Activated CD8-positive, alpha-beta T cell treated with anti-CD3 and anti-CD28 coated beads, Interleukin-2, amount 10 ng/mL, durations not matched to agents 7 days and 5 days (primary cell): ENCODE measurements around the gene SEMA3E. TPM values are rescaled to one million over a fixed set of nuclear protein-coding genes. Genes with fewer than 3 reads are reported as not detected.

Experiments used
- ATAC-seq: fragments of 150-1000 bp; cut with Tn5 transposase; one replicate; pipeline ENCODE4 v1.10.0; 2021; ENCODE audit warnings: moderate library complexity
- CTCF ChIA-PET: fragments of 350-600 bp; sonication (Branson Sonifier 250); formaldehyde crosslinking; loops from one replicate; lab custom pipeline; 2021; ENCODE audit warnings: antibody characterized with exemption; lab: Charles Lee
- POLR2A ChIA-PET: fragments of 350-600 bp; sonication (Branson Sonifier 250); formaldehyde crosslinking; loops from one replicate; lab custom pipeline; 2021; ENCODE audit warnings: antibody characterized with exemption; lab: Charles Lee
- DNase-seq: peaks from one replicate; pipeline ENCODE4 v3.0.0-alpha.2; 2020
- H3K27ac Mint-ChIP-seq: one replicate; pipeline ENCODE4 v1.8.0; 2021; ENCODE audit warnings: mild to moderate bottlenecking, mixed read lengths
- H3K27me3 Mint-ChIP-seq: one replicate; pipeline ENCODE4 v1.8.0; 2021; ENCODE audit warnings: low read depth, mixed read lengths
- H3K36me3 Mint-ChIP-seq: one replicate; pipeline ENCODE4 v1.8.0; 2021; ENCODE audit warnings: low read depth, mixed read lengths
- H3K4me1 Mint-ChIP-seq: one replicate; pipeline ENCODE4 v1.8.0; 2021; ENCODE audit warnings: low read depth, mixed read lengths
- H3K4me3 Mint-ChIP-seq: one replicate; pipeline ENCODE4 v1.8.0; 2021; ENCODE audit warnings: mild to moderate bottlenecking, mixed read lengths
- H3K9me3 Mint-ChIP-seq: one replicate; pipeline ENCODE4 v1.8.0; 2022; ENCODE audit warnings: mixed read lengths; ENCODE audit not compliant: insufficient read depth
- total RNA-seq, 2 experiments: library from RNA; stranded (reverse); gene quantifications; one replicate each; pipeline ENCODE4 v1.2.3, GENCODE V29; 2021

The SEMA3E gene
- total RNA-seq, 2 experiments from 2014 or later, result not detected

DNA sequence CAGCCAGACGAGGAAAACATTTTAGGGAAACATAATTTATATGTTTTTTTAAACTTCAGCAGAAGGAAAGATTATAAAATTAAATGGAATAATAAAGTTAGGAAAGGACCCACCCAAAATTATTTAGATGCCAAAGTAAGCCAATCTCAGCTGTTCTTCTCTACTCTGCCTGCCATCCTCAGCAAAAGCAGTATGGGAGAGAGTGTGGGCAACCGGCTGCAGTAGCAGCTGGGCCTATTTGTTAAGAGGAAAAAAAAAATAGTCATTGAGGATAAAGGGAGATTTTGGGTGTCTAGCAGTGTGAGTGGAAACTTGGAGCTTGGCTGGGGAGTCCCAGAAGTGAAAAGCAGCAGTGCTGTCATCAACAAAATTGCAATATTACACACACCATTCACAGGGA, 15.4 kb downstream of the SEMA3E start:
- Mint-ChIP-seq H3K4me3 (no peak overlapping the region), H3K4me1 (no peaks in the 10 kb centered on the region), H3K36me3 (no peaks in the 10 kb centered on the region), H3K27ac (no peak overlapping the region), H3K27me3 (no peaks in the 10 kb centered on the region), H3K9me3 (no peaks in the 10 kb centered on the region)
- DNase-seq, result no peak
- ATAC-seq, result no peak
- ChIA-PET POLR2A (no interaction called here), CTCF (no interaction called here)

- Mint-ChIP-seq H3K9me3 (no peaks in the 10 kb centered on the region), H3K36me3 (no peaks in the 10 kb centered on the region)
- POLR2A ChIA-PET, result no interaction called here
Observed at GRCh38 chr7:83629117-83629880, 19.6 kb downstream of the SEMA3E start.

DNA sequence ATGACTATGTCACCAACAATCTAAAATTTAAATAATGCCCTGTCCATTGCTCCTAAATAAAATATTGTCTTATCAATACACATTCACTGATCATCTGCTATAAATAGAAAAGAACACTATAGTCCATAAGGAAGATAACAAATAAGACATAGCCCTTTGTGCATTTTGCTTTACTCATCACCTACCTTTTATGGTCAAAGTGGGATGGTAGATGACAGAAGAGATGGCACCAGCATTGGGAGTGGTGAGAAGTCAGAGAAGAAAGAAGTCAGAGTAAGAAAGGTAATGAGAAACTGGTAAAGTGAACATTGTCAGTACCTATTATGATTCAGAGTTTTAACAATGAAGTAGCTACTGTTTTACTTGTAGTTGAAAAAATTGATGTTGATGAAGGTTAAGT, 31.1 kb downstream of the SEMA3E start:
- Mint-ChIP-seq H3K36me3 (no peaks in the 10 kb centered on the region), H3K9me3 (no peaks in the 10 kb centered on the region), H3K4me1 (no peaks in the 10 kb centered on the region), H3K27ac (no peak overlapping the region), H3K27me3 (no peaks in the 10 kb centered on the region), H3K4me3 (no peak overlapping the region)
- ATAC-seq, result no peak
- ChIA-PET POLR2A (no interaction called here), CTCF (no interaction called here)
- DNase-seq, result no peak

More at GRCh38 chr7:83629117-83629880, 19.6 kb downstream of the SEMA3E start:
- no peak overlapping the region for H3K27ac Mint-ChIP-seq
- H3K4me3 Mint-ChIP-seq, result no peak overlapping the region
- DNase-seq (no peak), ATAC-seq (no peak)
- H3K27me3 Mint-ChIP-seq, result no peaks in the 10 kb centered on the region
- CTCF ChIA-PET, result no interaction called here
- no peaks in the 10 kb centered on the region for H3K4me1 Mint-ChIP-seq

GRCh38 chr7:83614112-83614511, 34.8 kb downstream of the SEMA3E start:
- H3K4me1 Mint-ChIP-seq, result no peaks in the 10 kb centered on the region
- no peaks in the 10 kb centered on the region for H3K36me3 Mint-ChIP-seq
- POLR2A ChIA-PET, result no interaction called here
- H3K27me3 Mint-ChIP-seq, result no peaks in the 10 kb centered on the region
- H3K9me3 Mint-ChIP-seq, result no peaks in the 10 kb centered on the region
- no peak for ATAC-seq
- CTCF ChIA-PET, result no interaction called here
- no peak for DNase-seq
- H3K27ac Mint-ChIP-seq, result no peak overlapping the region
- no peak overlapping the region for H3K4me3 Mint-ChIP-seq

- ChIA-PET CTCF (no interaction called here), POLR2A (no interaction called here)
- Mint-ChIP-seq H3K27ac (no peak overlapping the region), H3K9me3 (no peaks in the 10 kb centered on the region), H3K27me3 (no peaks in the 10 kb centered on the region), H3K4me1 (no peaks in the 10 kb centered on the region), H3K36me3 (no peaks in the 10 kb centered on the region), H3K4me3 (no peak overlapping the region)
- no peak for ATAC-seq
- DNase-seq, result no peak
Observed at GRCh38 chr7:83613232-83613631, 35.7 kb downstream of the SEMA3E start.

- no peaks in the 10 kb centered on the region for H3K27me3 Mint-ChIP-seq
- H3K4me1 Mint-ChIP-seq, result no peaks in the 10 kb centered on the region
- no peak overlapping the region for H3K4me3 Mint-ChIP-seq
- no peaks in the 10 kb centered on the region for H3K9me3 Mint-ChIP-seq
- H3K36me3 Mint-ChIP-seq, result no peaks in the 10 kb centered on the region
- no peak for ATAC-seq
- no peak for DNase-seq
- no peak overlapping the region for H3K27ac Mint-ChIP-seq
- POLR2A ChIA-PET, result no interaction called here
- CTCF ChIA-PET, result no interaction called here
Observed at GRCh38 chr7:83611776-83612175, 37.2 kb downstream of the SEMA3E start.

DNA sequence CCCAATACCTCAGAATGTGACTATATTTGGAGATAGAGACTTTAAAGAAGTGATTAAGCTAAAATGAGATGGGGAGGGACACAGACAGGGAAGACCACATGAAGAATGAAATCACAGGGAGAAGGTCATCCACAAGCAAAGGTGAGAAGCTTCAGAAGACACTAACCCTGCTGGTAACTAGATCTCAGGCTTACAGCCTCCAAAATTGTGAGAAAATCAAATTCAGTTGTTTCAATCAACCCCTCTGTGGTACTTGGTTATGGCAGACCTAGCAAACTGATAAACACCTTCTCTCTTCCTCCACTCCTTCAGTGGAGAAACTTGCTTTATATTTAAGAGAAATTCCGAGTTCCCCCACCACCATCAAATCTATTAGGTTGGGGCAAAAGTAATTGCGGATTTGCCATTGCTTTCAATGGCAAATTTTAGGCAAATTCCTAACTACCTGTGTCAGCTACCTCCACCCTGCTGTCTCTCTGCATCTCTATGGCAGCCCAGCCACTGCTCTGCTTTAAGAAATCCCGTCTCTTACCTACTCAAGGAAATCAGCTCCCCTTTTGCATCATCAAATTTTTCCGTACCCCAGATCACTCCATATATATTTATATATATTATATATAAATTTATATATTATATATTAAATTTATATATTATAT, 38.2 kb downstream of the SEMA3E start:
- ChIA-PET CTCF (no interaction called here), POLR2A (no interaction called here)
- no peak overlapping the region for H3K27ac Mint-ChIP-seq
- ATAC-seq, result no peak
- DNase-seq, result no peak
- H3K4me1 Mint-ChIP-seq, result no peaks in the 10 kb centered on the region
- H3K9me3 Mint-ChIP-seq, result peaks cover 3% of the 10 kb centered on the region
- H3K4me3 Mint-ChIP-seq, result no peak overlapping the region
- H3K27me3 Mint-ChIP-seq, result no peaks in the 10 kb centered on the region
- H3K36me3 Mint-ChIP-seq, result no peaks in the 10 kb centered on the region

DNA sequence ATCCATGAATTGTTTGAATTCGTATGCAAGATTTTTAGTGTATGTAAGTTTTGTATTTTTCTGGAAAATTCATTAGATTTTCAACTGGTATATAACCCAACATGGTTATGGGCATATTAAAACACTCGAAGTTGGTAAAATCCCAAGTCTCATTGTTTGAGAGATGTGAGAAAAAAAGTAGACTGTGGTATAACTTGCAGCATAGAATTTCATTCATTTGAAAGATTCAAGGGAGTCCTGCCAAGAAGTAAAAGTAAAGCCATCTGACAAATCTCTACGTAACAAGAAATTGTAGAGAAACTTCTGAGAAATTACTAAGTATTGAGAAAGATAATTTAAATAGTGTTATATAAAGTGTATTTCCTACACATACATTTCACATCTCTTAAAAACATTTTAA, 40.2 kb downstream of the SEMA3E start:
- ChIA-PET CTCF (no interaction called here), POLR2A (no interaction called here)
- no peaks in the 10 kb centered on the region for H3K36me3 Mint-ChIP-seq

GRCh38 chr7:83603649-83604048, 45.3 kb downstream of the SEMA3E start:
- POLR2A ChIA-PET, result no interaction called here
- ATAC-seq, result no peak

More for the DNA sequence above, 40.2 kb downstream of the SEMA3E start:
- no peak overlapping the region for H3K27ac Mint-ChIP-seq
- no peaks in the 10 kb centered on the region for H3K4me1 Mint-ChIP-seq
- peaks cover 5% of the 10 kb centered on the region for H3K9me3 Mint-ChIP-seq
- no peak overlapping the region for H3K4me3 Mint-ChIP-seq
- no peak for ATAC-seq
- no peaks in the 10 kb centered on the region for H3K27me3 Mint-ChIP-seq
- no peak for DNase-seq

GRCh38 chr7:83599131-83599530, 49.8 kb downstream of the SEMA3E start:
- Mint-ChIP-seq H3K27ac (no peak overlapping the region), H3K9me3 (peaks cover 5% of the 10 kb centered on the region), H3K4me1 (no peaks in the 10 kb centered on the region), H3K36me3 (no peaks in the 10 kb centered on the region), H3K4me3 (no peak overlapping the region), H3K27me3 (no peaks in the 10 kb centered on the region)
- ATAC-seq (no peak), DNase-seq (no peak)
- CTCF ChIA-PET, result no interaction called here
- POLR2A ChIA-PET, result no interaction called here

More at GRCh38 chr7:83603649-83604048, 45.3 kb downstream of the SEMA3E start:
- Mint-ChIP-seq H3K4me1 (no peaks in the 10 kb centered on the region), H3K9me3 (peaks cover 10% of the 10 kb centered on the region), H3K36me3 (no peaks in the 10 kb centered on the region), H3K27ac (no peak overlapping the region), H3K27me3 (no peaks in the 10 kb centered on the region), H3K4me3 (no peak overlapping the region)
- CTCF ChIA-PET, result no interaction called here
- DNase-seq, result no peak

DNA sequence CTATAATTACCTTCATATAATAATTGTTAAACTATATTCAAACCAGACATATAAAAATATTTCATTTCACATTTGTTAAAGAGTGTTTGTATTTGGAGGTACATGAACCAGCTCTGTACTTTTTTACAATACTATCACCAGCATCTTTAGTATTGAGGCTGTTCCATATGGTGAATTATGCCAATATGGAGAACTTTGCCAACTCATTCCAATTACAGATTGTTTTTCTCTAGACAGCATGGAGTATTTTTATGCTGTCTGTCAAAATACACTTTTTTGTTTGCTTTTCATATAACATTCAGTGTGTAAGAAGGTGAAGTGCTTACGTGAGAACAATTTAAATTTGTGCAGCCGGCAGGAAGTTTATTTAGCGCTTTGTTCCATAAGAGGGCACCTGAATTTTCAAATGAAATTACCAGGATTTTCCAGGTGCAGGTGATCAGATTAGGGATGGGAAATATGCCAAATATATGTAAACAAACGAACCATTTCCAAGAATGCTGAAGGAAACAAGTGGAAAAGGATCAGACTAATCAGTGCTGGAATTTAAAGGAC, 54.9 kb downstream of the SEMA3E start:
- Mint-ChIP-seq H3K27ac (no peak overlapping the region), H3K27me3 (no peaks in the 10 kb centered on the region), H3K9me3 (no peaks in the 10 kb centered on the region), H3K4me3 (no peak overlapping the region), H3K36me3 (no peaks in the 10 kb centered on the region), H3K4me1 (no peaks in the 10 kb centered on the region)
- ATAC-seq (no peak), DNase-seq (no peak)
- ChIA-PET CTCF (no interaction called here), POLR2A (no interaction called here)

- Mint-ChIP-seq H3K4me1 (no peaks in the 10 kb centered on the region), H3K36me3 (no peaks in the 10 kb centered on the region), H3K9me3 (no peaks in the 10 kb centered on the region), H3K4me3 (no peak overlapping the region), H3K27ac (no peak overlapping the region), H3K27me3 (no peaks in the 10 kb centered on the region)
- ChIA-PET CTCF (no interaction called here), POLR2A (no interaction called here)
- ATAC-seq, result no peak
- no peak for DNase-seq
Observed at GRCh38 chr7:83588602-83589240, 60.2 kb downstream of the SEMA3E start.
